Astrocyte (in vitro differentiated cells and primary cell): ENCODE data around the gene MS4A18.
"Not testable (repeated sequence)": the region's sequence is repeated elsewhere in the genome, so short reads cannot be mapped to it uniquely, and the experiment has no call there.

Source experiments
- EZH2 ChIP-seq: IDR thresholded peaks from 2 replicates; pipeline ENCODE4 v1.6.1; 2012; ENCODE audit warnings: mild to moderate bottlenecking, low read length, inconsistent platforms; ENCODE audit not compliant: insufficient read depth
- TF ChIP-seq, protein P1 (sequence below): IDR thresholded peaks from 2 replicates; pipeline ENCODE4 v1.5.1; 2011; ENCODE audit warnings: low read depth, mild to moderate bottlenecking, inconsistent platforms, low read length, moderate library complexity; ENCODE audit not compliant: insufficient read depth

DNA sequence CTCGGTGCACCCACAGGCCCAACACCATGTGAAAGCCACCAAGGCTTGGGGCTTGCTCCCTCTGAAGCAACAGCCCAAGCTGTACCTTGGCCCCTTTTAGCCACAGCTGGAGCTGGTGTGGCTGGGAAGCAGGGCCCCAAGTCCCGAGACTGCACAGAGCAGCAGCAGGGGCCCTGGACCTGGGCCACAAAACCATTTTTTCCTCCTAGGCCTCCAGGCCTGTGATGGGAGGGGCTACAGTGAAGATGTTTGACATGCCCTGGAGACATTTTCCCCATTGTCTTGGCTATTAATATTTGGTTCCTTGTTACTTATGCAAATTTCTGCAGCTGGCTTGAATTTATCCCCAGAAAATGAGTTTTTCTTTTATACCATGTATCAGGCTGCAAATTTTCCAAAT, 46.3 kb upstream of the MS4A18 start:
- TF ChIP-seq, protein P1, sequence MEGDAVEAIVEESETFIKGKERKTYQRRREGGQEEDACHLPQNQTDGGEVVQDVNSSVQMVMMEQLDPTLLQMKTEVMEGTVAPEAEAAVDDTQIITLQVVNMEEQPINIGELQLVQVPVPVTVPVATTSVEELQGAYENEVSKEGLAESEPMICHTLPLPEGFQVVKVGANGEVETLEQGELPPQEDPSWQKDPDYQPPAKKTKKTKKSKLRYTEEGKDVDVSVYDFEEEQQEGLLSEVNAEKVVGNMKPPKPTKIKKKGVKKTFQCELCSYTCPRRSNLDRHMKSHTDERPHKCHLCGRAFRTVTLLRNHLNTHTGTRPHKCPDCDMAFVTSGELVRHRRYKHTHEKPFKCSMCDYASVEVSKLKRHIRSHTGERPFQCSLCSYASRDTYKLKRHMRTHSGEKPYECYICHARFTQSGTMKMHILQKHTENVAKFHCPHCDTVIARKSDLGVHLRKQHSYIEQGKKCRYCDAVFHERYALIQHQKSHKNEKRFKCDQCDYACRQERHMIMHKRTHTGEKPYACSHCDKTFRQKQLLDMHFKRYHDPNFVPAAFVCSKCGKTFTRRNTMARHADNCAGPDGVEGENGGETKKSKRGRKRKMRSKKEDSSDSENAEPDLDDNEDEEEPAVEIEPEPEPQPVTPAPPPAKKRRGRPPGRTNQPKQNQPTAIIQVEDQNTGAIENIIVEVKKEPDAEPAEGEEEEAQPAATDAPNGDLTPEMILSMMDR: not testable (repeated sequence)
- not testable (repeated sequence) for TF ChIP-seq EZH2
